GM23248 (cell line): ENCODE measurements around the gene HOXA10. TPM values are rescaled to one million over a fixed set of nuclear protein-coding genes. Genes with fewer than 3 reads are reported as not detected.

Experiments
- DNase-seq: peaks from one replicate; pipeline ENCODE4 v3.0.0-alpha.2; 2015
- H2AFZ ChIP-seq: fragments of 200-600 bp; sonication (generic); 2 replicates; pipeline ENCODE4 v1.6.1; 2016; ENCODE audit warnings: antibody characterized with exemption
- H3F3A ChIP-seq: fragments of 200-600 bp; sonication (generic); 2 replicates; pipeline ENCODE4 v1.6.1; 2016; ENCODE audit warnings: mild to moderate bottlenecking, antibody characterized with exemption, mixed run types; ENCODE audit not compliant: insufficient read depth
- H3K27ac ChIP-seq: fragments of 200-600 bp; sonication (generic); 2 replicates; pipeline ENCODE4 v1.5.1; 2016; ENCODE audit warnings: mild to moderate bottlenecking
- H3K27me3 ChIP-seq: fragments of 200-600 bp; sonication (generic); replicated peaks from 2 replicates; pipeline ENCODE4 v1.6.1; 2016; ENCODE audit warnings: mild to moderate bottlenecking; ENCODE audit not compliant: insufficient read depth
- H3K36me3 ChIP-seq: fragments of 200-600 bp; sonication (generic); 2 replicates; pipeline ENCODE4 v1.6.1; 2016; ENCODE audit warnings: low read depth, mild to moderate bottlenecking
- H3K4me1 ChIP-seq: fragments of 200-600 bp; sonication (generic); 2 replicates; pipeline ENCODE4 v1.6.1; 2016; ENCODE audit warnings: mild to moderate bottlenecking; ENCODE audit not compliant: insufficient read depth
- H3K4me2 ChIP-seq: fragments of 200-600 bp; sonication (generic); one replicate; pipeline ENCODE4 v1.6.1; 2016; ENCODE audit warnings: mild to moderate bottlenecking; ENCODE audit not compliant: unreplicated experiment
- H3K4me3 ChIP-seq: fragments of 200-600 bp; sonication (generic); 2 replicates; pipeline ENCODE4 v1.5.1; 2016; ENCODE audit warnings: mild to moderate bottlenecking
- H3K79me2 ChIP-seq: fragments of 200-600 bp; sonication (generic); 2 replicates; pipeline ENCODE4 v1.6.1; 2016; ENCODE audit warnings: mild to moderate bottlenecking; ENCODE audit not compliant: insufficient read depth
- H3K9ac ChIP-seq: fragments of 200-600 bp; sonication (generic); 2 replicates; pipeline ENCODE4 v1.6.1; 2016; ENCODE audit warnings: mild to moderate bottlenecking
- H3K9me2 ChIP-seq: fragments of 200-600 bp; sonication (generic); 2 replicates; pipeline ENCODE4 v1.6.1; 2016; ENCODE audit warnings: mixed run types, mild to moderate bottlenecking, moderate library complexity; ENCODE audit not compliant: insufficient read depth
- H3K9me3 ChIP-seq: fragments of 200-600 bp; sonication (generic); one replicate; pipeline ENCODE4 v1.6.1; 2017; ENCODE audit warnings: low read depth
- H4K20me1 ChIP-seq: fragments of 200-600 bp; sonication (generic); 2 replicates; pipeline ENCODE4 v1.6.0; 2016; ENCODE audit not compliant: insufficient read depth
- EZH2 ChIP-seq: fragments of 200-600 bp; sonication (generic); IDR thresholded peaks from 2 replicates; pipeline ENCODE4 v1.6.1; 2018; ENCODE audit warnings: antibody characterized with exemption, mild to moderate bottlenecking; ENCODE audit not compliant: insufficient read depth, poor library complexity, severe bottlenecking
- EZH2phosphoT487 ChIP-seq: fragments of 200-600 bp; sonication (generic); IDR thresholded peaks from 2 replicates; pipeline ENCODE4 v1.6.1; 2018; ENCODE audit warnings: antibody characterized with exemption, moderate library complexity, mild to moderate bottlenecking, low read depth; ENCODE audit not compliant: insufficient read depth
- WGBS, 2 experiments: methylation state at CpG; one replicate each; pipeline ENCODE4 v1.1.6; 2015 to 2017; ENCODE audit warnings: low lambda C conversion rate in 2 of 2, low coverage in 1 of 2; ENCODE audit errors: missing lambda C conversion rate in 2 of 2; 5-methylcytosine and 5-hydroxymethylcytosine counted together
- in situ Hi-C: fragments of 300-500 bp; cut with MboI; formaldehyde crosslinking; loops from 2 replicates; pipeline ENCODE4 v1.15.0; 2020
- polyA plus RNA-seq: library from polyadenylated mRNA; unstranded; fragments of >200 nt; fragmentation: Nextera tagmentation; extraction: Ambion mirVana; gene quantifications from 2 replicates; pipeline ENCODE4 v1.2.1, GENCODE V29; 2016
- total RNA-seq: library from RNA; depleted of rRNA; stranded (reverse); fragments of >200 nt; shearing (Covaris generic); gene quantifications from 2 replicates; pipeline ENCODE4 v1.2.3, GENCODE V29; 2014

The HOXA10 gene
- total and polyA plus RNA-seq, 2 experiments from 2014 or later: 28.0 to 29.3 TPM

DNA sequence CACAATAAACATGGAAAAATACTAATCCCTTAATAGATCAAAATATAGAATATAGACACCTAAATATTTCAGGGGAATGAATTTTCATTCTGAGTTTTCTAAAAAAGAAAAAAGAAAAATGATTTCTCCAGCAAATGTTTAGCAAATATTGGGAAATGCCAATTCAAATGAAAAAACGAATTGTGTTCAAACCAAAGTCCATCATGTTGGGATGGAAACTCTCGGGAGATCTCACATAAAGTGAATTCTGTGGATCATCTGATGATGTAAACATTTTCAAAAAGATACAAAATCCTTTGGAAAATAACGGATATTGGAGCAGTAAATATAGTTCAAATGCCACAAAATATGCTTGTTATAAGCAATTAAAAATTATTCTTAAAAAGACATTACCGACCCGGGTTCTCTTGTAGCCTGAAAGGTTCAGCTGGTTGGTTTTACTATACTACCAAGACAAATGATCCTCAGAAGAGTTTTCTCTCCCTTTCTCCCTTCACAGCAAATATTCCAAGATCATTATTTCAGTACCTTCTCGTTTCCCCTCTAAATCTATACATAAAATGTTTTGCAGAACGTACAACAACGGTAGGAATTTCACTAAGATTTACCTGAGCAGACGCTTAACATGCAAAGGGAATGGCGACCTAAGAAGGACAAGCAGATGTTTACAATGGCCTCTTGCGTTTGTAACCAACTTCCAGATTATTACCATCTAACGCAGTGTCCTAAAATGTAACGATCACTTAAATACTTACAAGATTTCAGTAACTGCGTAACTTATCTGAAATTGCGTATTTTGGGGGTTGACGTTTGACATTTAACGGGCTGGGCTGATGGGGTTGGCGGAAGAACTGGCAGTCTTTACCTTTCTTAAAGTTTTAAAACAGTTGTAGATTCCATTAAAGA, 23.3 kb upstream of the HOXA10 start:
- no peaks in the 10 kb centered on the region for H3K9me2 ChIP-seq
- no peaks in the 10 kb centered on the region for H3K36me3 ChIP-seq
- no peaks in the 10 kb centered on the region for H3K79me2 ChIP-seq
- TF ChIP-seq EZH2 (peak; percentile 80), EZH2phosphoT487 (no peak)
- peaks cover 21% of the 10 kb centered on the region; the same call in 1 of the 2 replicates for H3K27me3 ChIP-seq
- peaks cover 10% of the 10 kb centered on the region; the same call in 1 of the 2 replicates for H3F3A ChIP-seq
- H3K9me3 ChIP-seq: no peaks in the 10 kb centered on the region
- H4K20me1 ChIP-seq: no peaks in the 10 kb centered on the region
- H3K27ac ChIP-seq: no peak overlapping the region
- WGBS, 2 experiments: 77 to 86% methylated on average over 18 of the region's 18 CpGs
- H2AFZ ChIP-seq: no peak overlapping the region
- in situ Hi-C loops: loop anchor here (10.0 kb wide), 1 partner anchor 897 kb away; no protein-coding TSS in a partner anchor
- H3K9ac ChIP-seq: no peak overlapping the region
- DNase-seq: no peak
- no peak overlapping the region for H3K4me2 ChIP-seq
- H3K4me3 ChIP-seq: no peak overlapping the region
- no peaks in the 10 kb centered on the region for H3K4me1 ChIP-seq

DNA sequence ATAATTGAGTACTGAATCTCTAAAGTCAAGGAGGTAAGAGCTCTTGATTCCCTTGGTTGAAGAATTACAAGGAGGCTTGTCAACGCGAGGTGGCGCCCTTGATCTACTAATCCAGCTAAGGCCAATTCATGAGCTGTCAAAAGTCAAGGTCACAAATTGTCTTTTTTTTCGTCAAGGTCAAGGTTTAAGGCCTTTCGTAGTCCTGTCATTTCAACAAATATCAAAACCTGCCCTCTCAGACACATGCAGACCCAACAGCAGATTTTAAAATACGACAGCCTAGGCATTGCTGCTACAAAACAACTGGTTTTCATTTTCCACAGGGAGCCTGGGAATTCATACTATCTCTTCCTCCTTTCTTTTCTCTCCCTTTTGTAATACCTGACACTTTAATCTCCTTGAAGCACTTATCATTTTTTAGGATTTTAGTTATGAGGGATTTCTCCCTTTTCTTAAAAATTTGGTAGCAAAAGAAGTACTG, 22.2 kb upstream of the HOXA10 start:
- H3K9me3 ChIP-seq: no peaks in the 10 kb centered on the region
- no peaks in the 10 kb centered on the region for H3K9me2 ChIP-seq
- no peaks in the 10 kb centered on the region for H3K79me2 ChIP-seq
- H3K9ac ChIP-seq: no peak overlapping the region
- no peaks in the 10 kb centered on the region for H3K36me3 ChIP-seq
- WGBS, 2 experiments: 2 to 4% methylated on average over 6 of the region's 6 CpGs
- no peak for TF ChIP-seq EZH2
- no peak for TF ChIP-seq EZH2phosphoT487
- H3F3A ChIP-seq: peaks cover 10% of the 10 kb centered on the region; the same call in 1 of the 2 replicates
- peak; percentile 75 for DNase-seq
- H3K27me3 ChIP-seq: peaks cover 15% of the 10 kb centered on the region; the same call in 1 of the 2 replicates
- in situ Hi-C loops: loop anchor here (10.0 kb wide), 1 partner anchor 898 kb away; no protein-coding TSS in a partner anchor
- no peak overlapping the region for H3K4me3 ChIP-seq
- no peaks in the 10 kb centered on the region for H3K4me1 ChIP-seq
- H2AFZ ChIP-seq: no peak overlapping the region
- H3K27ac ChIP-seq: no peak overlapping the region
- H4K20me1 ChIP-seq: no peaks in the 10 kb centered on the region
- no peak overlapping the region for H3K4me2 ChIP-seq

DNA sequence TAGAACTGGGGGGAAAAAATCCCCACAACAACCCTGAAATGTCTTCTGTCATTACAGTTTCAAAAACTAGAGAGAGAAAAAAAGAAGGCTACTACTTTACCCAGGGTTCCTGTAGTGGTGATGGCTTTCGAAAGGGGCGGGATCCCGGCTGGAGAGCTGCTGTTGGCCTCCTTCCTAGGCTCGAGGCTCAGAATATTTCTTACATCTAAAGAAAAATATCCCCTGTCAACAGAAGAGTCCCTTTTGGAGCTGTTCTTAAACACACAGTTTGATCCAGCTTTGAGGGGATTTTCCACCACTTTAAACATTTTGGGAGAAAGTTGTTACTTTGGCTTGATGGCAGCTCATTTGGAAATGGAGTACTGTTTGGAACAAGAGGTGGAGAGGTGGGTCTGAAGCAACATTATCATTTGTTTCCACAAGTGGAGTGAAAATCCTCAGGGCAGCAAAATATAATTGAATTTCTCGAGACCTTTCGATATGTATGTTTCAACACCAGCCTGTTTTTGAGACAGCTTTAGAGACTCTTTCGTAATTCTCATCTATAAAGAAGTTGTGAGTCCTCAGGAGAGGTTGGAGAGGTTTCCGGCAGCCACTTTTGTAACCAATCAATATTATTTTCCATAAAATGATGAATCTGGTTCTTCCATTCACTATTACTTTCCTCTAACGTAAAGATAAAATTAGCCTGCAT, 20.7 kb upstream of the HOXA10 start:
- H3K4me2 ChIP-seq: no peak overlapping the region
- no peaks in the 10 kb centered on the region for H3K4me1 ChIP-seq
- H3K79me2 ChIP-seq: no peaks in the 10 kb centered on the region
- peaks cover 5% of the 10 kb centered on the region; the same call in 1 of the 2 replicates for H3F3A ChIP-seq
- in situ Hi-C loops: loop anchor here (10.0 kb wide), 1 partner anchor 900 kb away; no protein-coding TSS in a partner anchor
- TF ChIP-seq EZH2 (no peak), EZH2phosphoT487 (no peak)
- WGBS, 2 experiments: 78% methylated on average over 9 of the region's 9 CpGs
- no peak overlapping the region for H3K9ac ChIP-seq
- H3K36me3 ChIP-seq: no peaks in the 10 kb centered on the region
- no peak overlapping the region for H3K4me3 ChIP-seq
- no peak for DNase-seq
- H3K9me2 ChIP-seq: no peaks in the 10 kb centered on the region
- H2AFZ ChIP-seq: no peak overlapping the region
- H3K9me3 ChIP-seq: no peaks in the 10 kb centered on the region
- H3K27me3 ChIP-seq: peaks cover 15% of the 10 kb centered on the region; the same call in 1 of the 2 replicates
- no peaks in the 10 kb centered on the region for H4K20me1 ChIP-seq
- no peak overlapping the region for H3K27ac ChIP-seq

DNA sequence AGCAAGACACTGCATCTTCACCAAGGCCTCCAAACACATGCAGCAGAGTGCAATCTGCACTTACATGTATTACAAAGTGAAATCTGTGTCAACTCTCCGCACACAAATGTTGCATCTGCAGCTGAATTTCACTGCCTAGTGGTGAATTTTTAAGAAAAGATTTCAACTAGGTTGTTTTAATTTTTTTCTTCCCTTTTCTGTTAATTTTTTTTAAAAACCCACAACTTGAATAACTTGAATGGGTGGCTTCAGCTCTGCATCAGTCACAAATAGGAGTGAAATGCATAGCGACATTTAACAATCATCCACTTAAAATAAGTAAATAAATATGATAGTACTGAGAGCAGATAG, 19.9 kb upstream of the HOXA10 start:
- Histone ChIP-seq H3F3A (peaks cover 5% of the 10 kb centered on the region; the same call in 1 of the 2 replicates), H3K9ac (no peak overlapping the region), H3K27ac (no peak overlapping the region), H2AFZ (no peak overlapping the region), H4K20me1 (no peaks in the 10 kb centered on the region), H3K36me3 (no peaks in the 10 kb centered on the region), H3K27me3 (peaks cover 15% of the 10 kb centered on the region; the same call in 1 of the 2 replicates), H3K9me2 (no peaks in the 10 kb centered on the region), H3K79me2 (no peaks in the 10 kb centered on the region), H3K4me3 (no peak overlapping the region), H3K4me1 (no peaks in the 10 kb centered on the region), H3K4me2 (no peak overlapping the region), H3K9me3 (no peaks in the 10 kb centered on the region)
- DNase-seq: no peak
- TF ChIP-seq EZH2 (no peak), EZH2phosphoT487 (no peak)
- 94 to 100% methylated on average over 2 of the region's 2 CpGs for WGBS, 2 experiments
- in situ Hi-C loops: loop anchor here (10.0 kb wide), 1 partner anchor 901 kb away; no protein-coding TSS in a partner anchor
